Osteoblast (primary cell): ENCODE results near the gene ZMAT5. TPM values are rescaled to one million over a fixed set of nuclear protein-coding genes. Genes with fewer than 3 reads are reported as not detected.

Experiments
- DNase-seq: peaks from one replicate; pipeline ENCODE4 v3.0.0; 2011; ENCODE audit warnings: low spot score, mixed read lengths; ENCODE audit not compliant: insufficient read length; ENCODE audit errors: missing footprints
- H2AFZ ChIP-seq: 2 replicates; pipeline ENCODE4 v1.6.0; 2011; ENCODE audit warnings: mild to moderate bottlenecking, low read length
- H3K27ac ChIP-seq: 2 replicates; pipeline ENCODE4 v1.5.1; 2011; ENCODE audit warnings: mild to moderate bottlenecking, low read depth, low read length, moderate library complexity
- H3K27me3 ChIP-seq: 2 replicates; pipeline ENCODE4 v1.6.0; 2012; ENCODE audit warnings: mild to moderate bottlenecking, control low read depth, inconsistent platforms, low read length, moderate library complexity; ENCODE audit not compliant: insufficient read depth
- H3K36me3 ChIP-seq: 2 replicates; pipeline ENCODE4 v1.5.1; 2011; ENCODE audit warnings: mild to moderate bottlenecking, low read length, control low read depth, moderate library complexity; ENCODE audit not compliant: insufficient read depth
- H3K4me1 ChIP-seq: 2 replicates; pipeline ENCODE4 v1.5.1; 2011; ENCODE audit warnings: mild to moderate bottlenecking, low read length, control low read depth, moderate library complexity; ENCODE audit not compliant: insufficient read depth
- H3K4me2 ChIP-seq: 2 replicates; pipeline ENCODE4 v1.6.0; 2011; ENCODE audit warnings: mild to moderate bottlenecking, low read length; ENCODE audit not compliant: insufficient read depth
- H3K4me3 ChIP-seq: fragments of 200-600 bp; sonication (generic); 3 replicates; pipeline ENCODE4 v1.5.1; 2012; ENCODE audit warnings: mild to moderate bottlenecking, low read length, inconsistent platforms; ENCODE audit not compliant: insufficient read depth
- H3K79me2 ChIP-seq: 2 replicates; pipeline ENCODE4 v1.6.0; 2012; ENCODE audit warnings: mild to moderate bottlenecking, low read length, control low read depth, inconsistent platforms; ENCODE audit not compliant: insufficient read depth
- H3K9me3 ChIP-seq: 2 replicates; pipeline ENCODE4 v1.5.1; 2011; ENCODE audit warnings: low read depth, low read length, control low read depth
- H4K20me1 ChIP-seq: 2 replicates; pipeline ENCODE4 v1.6.0; 2012; ENCODE audit warnings: mild to moderate bottlenecking, low read length, control low read depth; ENCODE audit not compliant: insufficient read depth
- total RNA-seq: library from RNA; depleted of rRNA; stranded (reverse); fragments of >200 nt; gene quantifications from 2 replicates; pipeline ENCODE4 v1.2.3, GENCODE V29; 2012
- TF ChIP-seq, protein P1 (sequence below): IDR thresholded peaks from 2 replicates; pipeline ENCODE4 v1.5.1; 2011; ENCODE audit warnings: mild to moderate bottlenecking, low read depth, low read length, moderate library complexity; ENCODE audit errors: extremely low read depth

Gene ZMAT5
- total RNA-seq, 1 donor = 15.6 TPM

DNA sequence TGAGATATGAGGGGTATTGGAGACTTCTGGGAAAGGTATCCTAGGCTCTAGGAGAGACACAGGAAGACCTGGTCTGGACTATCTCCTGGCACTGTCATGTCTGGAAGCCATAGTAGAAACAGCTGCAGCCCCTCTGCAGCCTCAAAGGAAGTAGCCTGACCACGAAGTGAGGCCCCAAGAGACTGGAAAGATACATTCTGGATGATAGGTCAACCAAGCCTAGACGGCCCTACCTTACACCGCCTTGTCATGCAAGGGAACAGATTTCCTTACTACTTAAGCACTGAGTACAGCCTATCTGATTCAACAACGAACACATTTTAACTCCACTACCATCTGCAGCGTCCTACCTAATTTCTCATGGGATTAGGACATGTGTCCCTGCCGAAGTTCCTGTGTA, 31.5 kb upstream of the ZMAT5 start:
- no peaks in the 10 kb centered on the region for H4K20me1 ChIP-seq
- DNase-seq = no peak

DNA sequence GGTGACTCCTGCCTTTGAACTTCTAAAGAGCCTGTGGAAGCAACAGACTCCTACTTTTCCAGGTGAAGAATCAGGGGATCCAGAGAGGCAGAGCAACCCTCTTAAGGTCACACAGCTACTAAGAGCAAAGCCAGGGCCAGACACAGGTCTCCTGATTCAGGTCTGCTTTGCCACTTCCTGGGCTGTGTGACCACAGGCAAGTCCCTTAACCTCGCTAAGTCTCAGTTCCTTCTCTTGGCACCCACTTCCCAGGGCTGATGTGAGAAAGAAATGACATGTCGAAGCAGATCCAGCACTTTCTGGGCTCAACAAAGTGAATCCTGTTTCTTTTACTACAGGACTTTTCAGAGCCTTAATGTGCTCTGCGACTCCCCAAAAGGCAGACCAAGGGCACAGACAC, 30.5 kb upstream of the ZMAT5 start:
- Histone ChIP-seq H3K9me3 (no peaks in the 10 kb centered on the region), H3K27me3 (no peaks in the 10 kb centered on the region), H3K4me2 (no peak overlapping the region), H3K4me1 (peaks cover 18% of the 10 kb centered on the region), H3K4me3 (no peak overlapping the region), H3K27ac (no peak overlapping the region), H3K36me3 (peaks cover 60% of the 10 kb centered on the region), H3K79me2 (no peaks in the 10 kb centered on the region), H2AFZ (no peak overlapping the region), H4K20me1 (no peaks in the 10 kb centered on the region)
- no peak for DNase-seq
- TF ChIP-seq, protein P1, sequence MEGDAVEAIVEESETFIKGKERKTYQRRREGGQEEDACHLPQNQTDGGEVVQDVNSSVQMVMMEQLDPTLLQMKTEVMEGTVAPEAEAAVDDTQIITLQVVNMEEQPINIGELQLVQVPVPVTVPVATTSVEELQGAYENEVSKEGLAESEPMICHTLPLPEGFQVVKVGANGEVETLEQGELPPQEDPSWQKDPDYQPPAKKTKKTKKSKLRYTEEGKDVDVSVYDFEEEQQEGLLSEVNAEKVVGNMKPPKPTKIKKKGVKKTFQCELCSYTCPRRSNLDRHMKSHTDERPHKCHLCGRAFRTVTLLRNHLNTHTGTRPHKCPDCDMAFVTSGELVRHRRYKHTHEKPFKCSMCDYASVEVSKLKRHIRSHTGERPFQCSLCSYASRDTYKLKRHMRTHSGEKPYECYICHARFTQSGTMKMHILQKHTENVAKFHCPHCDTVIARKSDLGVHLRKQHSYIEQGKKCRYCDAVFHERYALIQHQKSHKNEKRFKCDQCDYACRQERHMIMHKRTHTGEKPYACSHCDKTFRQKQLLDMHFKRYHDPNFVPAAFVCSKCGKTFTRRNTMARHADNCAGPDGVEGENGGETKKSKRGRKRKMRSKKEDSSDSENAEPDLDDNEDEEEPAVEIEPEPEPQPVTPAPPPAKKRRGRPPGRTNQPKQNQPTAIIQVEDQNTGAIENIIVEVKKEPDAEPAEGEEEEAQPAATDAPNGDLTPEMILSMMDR = no peak

More for the DNA sequence above, 31.5 kb upstream of the ZMAT5 start:
- H3K79me2 ChIP-seq = no peaks in the 10 kb centered on the region
- TF ChIP-seq, protein P1 = no peak
- peaks cover 18% of the 10 kb centered on the region for H3K4me1 ChIP-seq
- H3K36me3 ChIP-seq = peaks cover 54% of the 10 kb centered on the region
- no peak overlapping the region for H3K4me2 ChIP-seq
- H3K27me3 ChIP-seq = no peaks in the 10 kb centered on the region
- H3K27ac ChIP-seq = peak overlapping the region; percentile 75
- no peaks in the 10 kb centered on the region for H3K9me3 ChIP-seq
- no peak overlapping the region for H2AFZ ChIP-seq
- no peak overlapping the region for H3K4me3 ChIP-seq

DNA sequence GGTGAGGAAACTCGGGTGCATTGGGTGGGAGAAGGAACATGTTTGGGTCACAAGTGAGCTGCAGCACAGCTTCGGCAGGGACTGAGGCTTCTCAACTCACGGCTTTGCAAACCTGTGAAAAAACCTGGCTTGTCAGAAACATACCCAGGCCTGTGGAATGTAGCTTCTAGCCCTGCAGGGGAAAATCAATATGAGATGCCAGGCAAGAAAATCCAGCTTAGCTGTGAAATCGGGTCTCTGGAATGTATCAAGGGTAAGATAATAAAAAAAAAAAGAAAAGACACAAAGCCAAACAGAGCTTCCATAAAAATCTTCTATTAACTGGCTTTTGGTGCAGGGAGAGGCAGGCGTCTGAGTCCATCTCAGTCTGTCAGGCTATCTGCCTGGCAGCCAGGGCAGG, 28.9 kb upstream of the ZMAT5 start:
- no peaks in the 10 kb centered on the region for H3K9me3 ChIP-seq
- no peak overlapping the region for H2AFZ ChIP-seq
- no peaks in the 10 kb centered on the region for H3K27me3 ChIP-seq
- H3K79me2 ChIP-seq = no peaks in the 10 kb centered on the region
- no peaks in the 10 kb centered on the region for H4K20me1 ChIP-seq
- no peak overlapping the region for H3K4me3 ChIP-seq
- no peak overlapping the region for H3K4me2 ChIP-seq
- peaks cover 55% of the 10 kb centered on the region for H3K36me3 ChIP-seq
- peaks cover 18% of the 10 kb centered on the region for H3K4me1 ChIP-seq
- no peak overlapping the region for H3K27ac ChIP-seq
- DNase-seq = no peak
- TF ChIP-seq, protein P1 = no peak

DNA sequence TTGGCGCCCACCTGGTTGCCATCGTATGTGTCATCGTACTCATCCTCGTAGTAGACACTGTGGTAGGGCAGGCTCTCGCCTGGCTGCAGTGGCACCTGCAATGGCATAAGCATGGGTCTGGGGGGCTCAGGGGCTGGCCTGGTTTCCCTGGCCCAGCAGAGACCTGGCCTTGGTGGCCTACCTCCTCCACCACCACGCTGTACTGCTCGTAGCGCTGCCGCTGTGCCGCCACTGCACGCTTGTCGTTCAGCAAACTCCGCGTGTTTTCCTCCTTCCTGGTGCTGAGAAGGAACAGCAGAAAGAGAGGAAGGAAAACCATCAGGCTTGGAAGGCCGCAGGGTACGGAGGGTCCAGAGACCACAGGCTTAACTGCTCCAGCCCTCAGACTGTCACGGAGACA, 26.6 kb upstream of the ZMAT5 start:
- DNase-seq = no peak
- H3K4me3 ChIP-seq = no peak overlapping the region
- H3K9me3 ChIP-seq = no peaks in the 10 kb centered on the region
- peaks cover 66% of the 10 kb centered on the region for H3K36me3 ChIP-seq
- H4K20me1 ChIP-seq = no peaks in the 10 kb centered on the region
- H3K79me2 ChIP-seq = no peaks in the 10 kb centered on the region
- peaks cover 1% of the 10 kb centered on the region for H3K4me1 ChIP-seq
- TF ChIP-seq, protein P1 = no peak
- no peak overlapping the region for H3K4me2 ChIP-seq
- no peaks in the 10 kb centered on the region for H3K27me3 ChIP-seq
- H3K27ac ChIP-seq = no peak overlapping the region
- no peak overlapping the region for H2AFZ ChIP-seq
